Breast epithelium (tissue), 4 donors: Measurements from ENCODE around the gene TMEM186. TPM values are rescaled to one million over a fixed set of nuclear protein-coding genes. Genes with fewer than 3 reads are reported as not detected.

Source experiments
- DNase-seq, 2 donors: peaks; one replicate each; pipeline ENCODE4 v3.0.0-alpha.2; 2019; ENCODE audit warnings: low spot score in 2 of 2
- H3K27ac ChIP-seq, 2 donors: fragments of 200-600 bp; sonication (generic) in 1 of 2; one replicate each; pipeline ENCODE4 v1.5.1; 2016 to 2019; ENCODE audit warnings: mild to moderate bottlenecking in 1 of 2
- H3K27me3 ChIP-seq, 2 donors: fragments of 200-600 bp; sonication (generic) in 1 of 2; one replicate each; pipeline versions ENCODE4 v1.5.1 to v1.6.0; 2017 to 2019; ENCODE audit warnings: control low read depth in 1 of 2, mild to moderate bottlenecking in 1 of 2
- H3K36me3 ChIP-seq: fragments of 200-600 bp; one replicate; pipeline ENCODE4 v1.5.1; 2019
- H3K4me1 ChIP-seq, 2 donors: fragments of 200-600 bp; sonication (generic); one replicate each; pipeline ENCODE4 v1.5.1; 2016 to 2019; ENCODE audit warnings: control low read depth in 1 of 2
- H3K4me3 ChIP-seq, 3 donors: fragments of 200-600 bp; sonication (generic); 1 replicate in 2 of 3; 2 replicates in 1 of 3; pipeline ENCODE4 v1.5.1; 2016 to 2019; ENCODE audit warnings: mild to moderate bottlenecking in 3 of 3, moderate library complexity in 2 of 3
- H3K9me3 ChIP-seq, 2 donors: fragments of 200-600 bp; sonication (generic) in 1 of 2; one replicate each; pipeline ENCODE4 v1.5.1; 2016 to 2019; ENCODE audit warnings: control low read depth in 1 of 2
- CTCF ChIP-seq, 3 donors: fragments of 450-650 bp; IDR thresholded peaks; one replicate each; pipeline ENCODE4 v1.5.1; 2016 to 2017; ENCODE audit warnings: antibody characterized with exemption in 3 of 3, mild to moderate bottlenecking in 3 of 3, moderate library complexity in 3 of 3
- POLR2A ChIP-seq: fragments of 450-650 bp; IDR thresholded peaks from one replicate; pipeline ENCODE4 v1.6.1; 2016; ENCODE audit warnings: antibody characterized with exemption, mild to moderate bottlenecking, moderate library complexity
- POLR2AphosphoS5 ChIP-seq, 3 donors: sonication (generic); formaldehyde crosslinking; IDR thresholded peaks; one replicate each; pipeline ENCODE4 v1.6.1; 2017; ENCODE audit warnings: antibody characterized with exemption in 3 of 3
- intact Hi-C: fragments of 100-400 bp; cut with DNase I; formaldehyde crosslinking; loops from one replicate; pipeline ENCODE4 v1.15.1; 2023; ENCODE audit warnings: low total_unique reads
- total RNA-seq, 3 donors: library from RNA; depleted of rRNA; stranded (reverse); fragments of >200 nt; gene quantifications; one replicate each; pipeline ENCODE4 v1.1.0, GENCODE V29; 2016

Gene TMEM186
- total RNA-seq, 3 donors from 2014 or later = 7.2 to 9.4 (median 7.5) TPM

- intact Hi-C loops = no loop called here
- no peaks in the 10 kb centered on the region for H3K36me3 ChIP-seq
- no peaks in the 10 kb centered on the region for H3K9me3 ChIP-seq
- no peak for DNase-seq
- H3K27me3 ChIP-seq = no peaks in the 10 kb centered on the region
- H3K4me1 ChIP-seq = no peaks in the 10 kb centered on the region
- H3K27ac ChIP-seq = no peak overlapping the region
- H3K4me3 ChIP-seq = no peak overlapping the region
- TF ChIP-seq CTCF (IDR thresholded peaks at IDR 0.05) = no peak
- TF ChIP-seq POLR2A = no peak
- no peak for TF ChIP-seq POLR2AphosphoS5 (IDR thresholded peaks at IDR 0.05)
Observed at GRCh38 chr16:8785408-8785807, 12.0 kb downstream of the TMEM186 start.

- Histone ChIP-seq H3K27me3 (no peaks in the 10 kb centered on the region), H3K36me3 (no peaks in the 10 kb centered on the region), H3K4me1 (no peaks in the 10 kb centered on the region), H3K27ac (no peak overlapping the region), H3K4me3 (no peak overlapping the region), H3K9me3 (no peaks in the 10 kb centered on the region)
- TF ChIP-seq POLR2AphosphoS5 (IDR thresholded peaks at IDR 0.05) (no peak), POLR2A (no peak), CTCF (IDR thresholded peaks at IDR 0.05) (no peak)
- intact Hi-C loops = no loop called here
- DNase-seq = no peak
Observed at GRCh38 chr16:8782673-8783072, 14.8 kb downstream of the TMEM186 start.

- intact Hi-C loops = no loop called here
- Histone ChIP-seq H3K4me3 (no peak overlapping the region), H3K36me3 (no peaks in the 10 kb centered on the region)
Observed at GRCh38 chr16:8781797-8782196, 15.6 kb downstream of the TMEM186 start.

GRCh38 chr16:8777217-8777616, 20.2 kb downstream of the TMEM186 start:
- Histone ChIP-seq H3K36me3 (no peaks in the 10 kb centered on the region), H3K27ac (no peak overlapping the region), H3K4me3 (no peak overlapping the region), H3K4me1 (no peaks in the 10 kb centered on the region), H3K9me3 (no peaks in the 10 kb centered on the region), H3K27me3 (no peaks in the 10 kb centered on the region)
- intact Hi-C loops = no loop called here
- no peak for DNase-seq
- no peak for TF ChIP-seq POLR2AphosphoS5 (IDR thresholded peaks at IDR 0.05)
- TF ChIP-seq CTCF (IDR thresholded peaks at IDR 0.05) = no peak
- no peak for TF ChIP-seq POLR2A

More at GRCh38 chr16:8781797-8782196, 15.6 kb downstream of the TMEM186 start:
- no peaks in the 10 kb centered on the region for H3K9me3 ChIP-seq
- DNase-seq = no peak
- TF ChIP-seq POLR2AphosphoS5 (IDR thresholded peaks at IDR 0.05) (no peak), POLR2A (no peak), CTCF (IDR thresholded peaks at IDR 0.05) (no peak)
- H3K27me3 ChIP-seq = no peaks in the 10 kb centered on the region
- no peaks in the 10 kb centered on the region for H3K4me1 ChIP-seq
- H3K27ac ChIP-seq = no peak overlapping the region

- peak in 1 of 2 donors; percentile 32 for DNase-seq
- Histone ChIP-seq H3K4me3 (no peak overlapping the region), H3K4me1 (no peaks in the 10 kb centered on the region), H3K27me3 (no peaks in the 10 kb centered on the region), H3K27ac (no peak overlapping the region), H3K9me3 (no peaks in the 10 kb centered on the region), H3K36me3 (no peaks in the 10 kb centered on the region)
- intact Hi-C loops = no loop called here
- no peak for TF ChIP-seq POLR2AphosphoS5 (IDR thresholded peaks at IDR 0.05)
- TF ChIP-seq POLR2A = no peak
- no peak for TF ChIP-seq CTCF (IDR thresholded peaks at IDR 0.05)
Observed at GRCh38 chr16:8776129-8776584, 21.3 kb downstream of the TMEM186 start.
